Measurements from ENCODE around the gene CCDC85C. TPM values are rescaled to one million over a fixed set of nuclear protein-coding genes. Genes with fewer than 3 reads are reported as not detected.

Gene CCDC85C
- polyA plus RNA-seq, 1 experiment = 11.8 TPM

DNA sequence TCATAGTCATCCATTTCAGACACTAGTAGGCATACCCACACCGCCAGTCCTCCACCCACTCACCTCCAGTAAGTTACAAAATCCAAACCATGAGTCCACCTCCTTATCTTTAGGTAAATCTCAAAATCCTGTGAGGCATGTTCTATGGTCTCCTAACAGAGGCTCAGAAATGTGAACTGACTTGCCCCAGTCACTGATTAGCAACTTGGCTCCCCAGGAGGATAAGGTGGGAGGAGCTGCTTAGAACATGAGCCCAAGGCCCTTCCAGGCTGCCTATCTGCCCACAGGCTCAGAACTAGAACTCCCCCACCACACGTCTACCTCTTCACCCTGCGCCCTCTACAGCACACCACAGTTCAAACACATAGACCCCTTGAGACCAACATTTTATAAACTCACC, 143.2 kb downstream of the CCDC85C start:
- ChIA-PET CTCF (no interaction called here), POLR2A (no interaction called here)
- Histone ChIP-seq H3K4me3 (ENCODE audit: low read depth, low read length) (no peak overlapping the region), H3K36me3 (ENCODE audit: control insufficient read depth, insufficient read depth, low read length) (peaks cover 7% of the 10 kb centered on the region), H3K27me3 (ENCODE audit: control insufficient read depth, insufficient read depth, low read length) (no peaks in the 10 kb centered on the region)
- no peak for DNase-seq (ENCODE audit: low read depth)
- TF ChIP-seq, protein P1, sequence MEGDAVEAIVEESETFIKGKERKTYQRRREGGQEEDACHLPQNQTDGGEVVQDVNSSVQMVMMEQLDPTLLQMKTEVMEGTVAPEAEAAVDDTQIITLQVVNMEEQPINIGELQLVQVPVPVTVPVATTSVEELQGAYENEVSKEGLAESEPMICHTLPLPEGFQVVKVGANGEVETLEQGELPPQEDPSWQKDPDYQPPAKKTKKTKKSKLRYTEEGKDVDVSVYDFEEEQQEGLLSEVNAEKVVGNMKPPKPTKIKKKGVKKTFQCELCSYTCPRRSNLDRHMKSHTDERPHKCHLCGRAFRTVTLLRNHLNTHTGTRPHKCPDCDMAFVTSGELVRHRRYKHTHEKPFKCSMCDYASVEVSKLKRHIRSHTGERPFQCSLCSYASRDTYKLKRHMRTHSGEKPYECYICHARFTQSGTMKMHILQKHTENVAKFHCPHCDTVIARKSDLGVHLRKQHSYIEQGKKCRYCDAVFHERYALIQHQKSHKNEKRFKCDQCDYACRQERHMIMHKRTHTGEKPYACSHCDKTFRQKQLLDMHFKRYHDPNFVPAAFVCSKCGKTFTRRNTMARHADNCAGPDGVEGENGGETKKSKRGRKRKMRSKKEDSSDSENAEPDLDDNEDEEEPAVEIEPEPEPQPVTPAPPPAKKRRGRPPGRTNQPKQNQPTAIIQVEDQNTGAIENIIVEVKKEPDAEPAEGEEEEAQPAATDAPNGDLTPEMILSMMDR (IDR thresholded peaks at IDR 0.05; ENCODE audit: insufficient read depth, low read depth, low read length) = no peak

DNA sequence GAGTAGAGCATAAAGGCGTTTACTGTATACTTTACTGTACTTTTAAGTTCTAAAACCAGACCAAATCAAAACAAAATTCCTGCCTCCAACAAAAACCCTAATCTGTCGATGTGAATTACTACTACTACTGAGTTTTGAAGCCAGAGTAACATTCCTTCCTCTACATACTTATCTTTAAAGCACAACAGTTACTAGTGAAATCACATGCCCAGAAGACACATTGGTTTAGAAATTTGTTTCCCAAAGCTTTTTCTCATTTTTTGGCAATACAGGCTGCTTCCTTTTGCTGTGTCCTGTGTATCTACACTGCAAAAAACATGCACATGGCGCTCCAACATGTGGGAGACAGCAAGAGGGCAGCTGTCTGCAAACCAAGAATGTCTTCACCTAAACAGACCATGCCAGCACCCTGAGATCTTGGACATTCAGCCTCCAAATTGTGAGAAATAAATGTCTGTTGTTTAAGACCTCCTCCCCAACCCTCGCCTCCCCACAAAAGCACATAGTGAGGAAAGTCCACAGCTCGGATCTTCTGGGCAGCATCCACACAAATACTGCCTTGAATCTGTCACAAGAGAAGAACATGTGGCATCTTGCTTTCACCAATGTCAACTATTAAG, 144.4 kb downstream of the CCDC85C start:
- DNase-seq (ENCODE audit: low read depth) = no peak
- no peak overlapping the region for H3K4me3 ChIP-seq (ENCODE audit: low read depth, low read length)
- ChIA-PET CTCF (interaction anchor here (0.6 to 1.1 kb wide), 5 partner anchors 11 to 131 kb away, joined by 3 to 5 read pairs (median 3); no protein-coding TSS in a partner anchor), POLR2A (no interaction called here)
- no peaks in the 10 kb centered on the region for H3K27me3 ChIP-seq (ENCODE audit: control insufficient read depth, insufficient read depth, low read length)
- H3K36me3 ChIP-seq (ENCODE audit: control insufficient read depth, insufficient read depth, low read length) = peaks cover 4% of the 10 kb centered on the region
- TF ChIP-seq, protein P1 (IDR thresholded peaks at IDR 0.05; ENCODE audit: insufficient read depth, low read depth, low read length) = no peak

DNA sequence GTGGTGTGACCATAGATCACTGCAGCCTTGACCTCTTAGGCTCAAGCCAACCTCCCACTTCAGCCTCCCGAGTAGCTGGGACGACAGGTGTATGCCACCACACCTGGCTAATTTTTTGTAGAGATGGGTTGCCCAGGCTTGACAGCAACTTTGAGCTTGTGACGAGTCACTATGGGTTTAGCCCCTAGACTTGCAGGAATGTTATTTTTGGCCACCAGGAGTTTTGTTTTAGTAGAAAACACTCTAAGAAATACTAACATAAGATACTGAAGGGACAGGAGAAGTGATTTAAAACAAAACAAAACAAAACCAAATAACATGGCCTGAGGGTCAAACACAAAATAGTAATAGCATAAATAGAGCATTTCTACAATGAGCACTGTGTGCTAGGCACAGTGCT, 149.8 kb downstream of the CCDC85C start:
- no peak overlapping the region for H3K4me3 ChIP-seq (ENCODE audit: low read depth, low read length)
- ChIA-PET POLR2A (no interaction called here), CTCF (interaction anchor here (1.3 kb wide), 1 partner anchor 61 kb away, joined by 3 read pairs; no protein-coding TSS in a partner anchor)
- TF ChIP-seq, protein P1 (IDR thresholded peaks at IDR 0.05; ENCODE audit: insufficient read depth, low read depth, low read length) = no peak
- H3K27me3 ChIP-seq (ENCODE audit: control insufficient read depth, insufficient read depth, low read length) = no peaks in the 10 kb centered on the region
- DNase-seq (ENCODE audit: low read depth) = no peak
- H3K36me3 ChIP-seq (ENCODE audit: control insufficient read depth, insufficient read depth, low read length) = peaks cover 3% of the 10 kb centered on the region

- Histone ChIP-seq H3K27me3 (ENCODE audit: control insufficient read depth, insufficient read depth, low read length) (no peaks in the 10 kb centered on the region), H3K4me3 (ENCODE audit: low read depth, low read length) (no peak overlapping the region), H3K36me3 (ENCODE audit: control insufficient read depth, insufficient read depth, low read length) (peaks cover 6% of the 10 kb centered on the region)
- TF ChIP-seq, protein P1 (IDR thresholded peaks at IDR 0.05; ENCODE audit: insufficient read depth, low read depth, low read length) = no peak
- POLR2A ChIA-PET = no interaction called here
- CTCF ChIA-PET = no interaction called here
- no peak for DNase-seq (ENCODE audit: low read depth)
These were observed 151.0 kb downstream of the CCDC85C start for GRCh38 chr14:99452968-99453367.

DNA sequence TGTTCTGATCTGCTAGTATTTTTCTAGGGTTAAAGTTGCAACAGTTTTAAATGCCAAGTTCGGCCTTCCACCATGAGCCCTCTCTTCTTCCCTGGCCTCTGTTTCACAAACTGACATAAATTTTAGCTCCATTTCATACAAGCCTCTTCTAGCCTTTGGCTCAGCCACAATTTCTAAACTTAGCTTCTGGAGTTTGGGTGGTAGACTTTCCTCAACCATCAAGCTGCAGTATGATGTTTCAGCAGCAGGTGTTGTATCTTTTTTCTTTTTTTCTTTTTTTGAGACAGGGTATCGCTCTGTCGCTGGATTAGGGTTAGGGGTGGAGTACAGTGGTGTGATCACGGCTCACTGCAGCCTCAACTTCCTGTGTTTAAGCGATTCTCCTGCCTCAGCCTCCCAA, 152.8 kb downstream of the CCDC85C start:
- Histone ChIP-seq H3K27me3 (ENCODE audit: control insufficient read depth, insufficient read depth, low read length) (no peaks in the 10 kb centered on the region), H3K36me3 (ENCODE audit: control insufficient read depth, insufficient read depth, low read length) (peaks cover 9% of the 10 kb centered on the region), H3K4me3 (ENCODE audit: low read depth, low read length) (no peak overlapping the region)
- POLR2A ChIA-PET = no interaction called here
- TF ChIP-seq, protein P1 (IDR thresholded peaks at IDR 0.05; ENCODE audit: insufficient read depth, low read depth, low read length) = no peak
- no peak for DNase-seq (ENCODE audit: low read depth)
- CTCF ChIA-PET = interaction anchor here (0.7 to 1.9 kb wide), 5 partner anchors 11 to 58 kb away, joined by 3 to 5 read pairs (median 4); no protein-coding TSS in a partner anchor

Measured in BJ (cell line).